GM12874 (cell line): ENCODE data around the gene FNDC1.

Experiments
- CTCF ChIP-seq: IDR thresholded peaks from 2 replicates; pipeline ENCODE4 v1.5.1; 2011; ENCODE audit warnings: low read depth, mild to moderate bottlenecking, control low read depth, low read length, moderate library complexity; ENCODE audit not compliant: insufficient read depth

FNDC1 gene

DNA sequence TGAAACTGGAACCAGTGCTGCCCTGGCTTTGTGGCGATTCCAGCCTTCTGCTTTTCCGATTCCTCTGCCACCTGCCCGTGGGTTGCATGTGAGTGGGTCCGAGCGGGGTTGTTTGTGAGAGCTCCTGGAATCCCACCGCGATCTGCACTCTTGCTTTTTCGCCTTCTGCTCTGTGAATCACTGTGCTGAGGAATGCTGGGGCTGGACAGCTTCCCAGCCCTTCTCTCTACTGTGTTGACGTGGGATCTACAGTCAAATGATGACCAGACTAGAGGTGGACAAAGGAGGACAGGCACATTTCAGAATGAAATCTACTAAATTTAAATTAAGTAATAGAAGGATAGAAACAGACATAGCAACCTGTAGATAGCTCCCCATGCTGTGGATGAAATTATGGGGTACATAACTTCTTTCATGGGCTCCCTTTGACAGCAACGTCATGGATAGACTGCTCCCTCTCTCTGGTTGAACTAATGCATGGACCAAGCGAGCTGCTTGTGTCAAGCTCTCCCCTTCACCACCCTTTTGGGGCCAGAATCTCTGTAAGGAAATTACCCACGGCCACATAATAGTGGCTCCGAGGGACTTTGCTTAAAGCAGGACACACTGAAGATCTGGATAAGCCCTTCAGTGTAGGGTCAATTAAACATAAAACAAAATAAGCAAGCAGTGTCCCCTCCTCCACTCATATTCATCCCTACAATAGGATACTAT, 2.0 kb downstream of the FNDC1 start:
- no peak for TF ChIP-seq CTCF

GRCh38 chr6:159172091-159172491, 2.9 kb downstream of the FNDC1 start:
- no peak for TF ChIP-seq CTCF

DNA sequence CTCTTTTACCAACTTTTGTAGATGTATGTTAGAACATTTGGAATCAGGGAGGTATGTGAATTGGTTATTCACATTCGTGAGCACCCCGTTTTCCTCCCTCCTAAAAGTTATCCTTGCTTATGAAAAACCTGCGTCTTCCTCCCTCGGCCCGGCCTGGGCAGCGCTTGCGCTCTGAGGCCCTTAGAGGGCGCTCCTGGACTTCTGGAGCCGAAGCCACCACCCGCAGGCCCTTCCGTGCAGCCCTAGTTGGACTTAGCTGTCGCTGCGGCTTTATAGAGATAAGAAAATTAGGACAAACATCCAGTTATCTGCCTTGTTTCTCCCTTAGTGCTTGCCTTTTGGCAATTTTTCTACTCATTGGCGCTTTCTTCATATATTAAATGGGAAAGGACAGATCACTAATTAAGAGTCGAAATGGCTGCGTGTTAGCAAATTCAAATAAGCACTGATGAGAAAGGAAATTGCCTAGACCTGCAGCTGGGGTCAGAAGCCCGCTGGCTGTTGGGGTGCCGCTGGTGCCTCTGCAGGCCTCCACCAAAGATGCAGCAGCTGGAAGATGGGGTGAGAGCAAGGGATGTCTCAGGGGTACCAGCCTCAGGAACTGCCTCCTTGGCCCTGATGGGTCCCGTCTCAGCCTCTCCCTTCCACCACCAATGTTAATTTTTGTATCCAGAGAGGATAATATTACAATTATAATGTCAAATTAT, 5.2 kb downstream of the FNDC1 start:
- TF ChIP-seq CTCF = peak; percentile 95

DNA sequence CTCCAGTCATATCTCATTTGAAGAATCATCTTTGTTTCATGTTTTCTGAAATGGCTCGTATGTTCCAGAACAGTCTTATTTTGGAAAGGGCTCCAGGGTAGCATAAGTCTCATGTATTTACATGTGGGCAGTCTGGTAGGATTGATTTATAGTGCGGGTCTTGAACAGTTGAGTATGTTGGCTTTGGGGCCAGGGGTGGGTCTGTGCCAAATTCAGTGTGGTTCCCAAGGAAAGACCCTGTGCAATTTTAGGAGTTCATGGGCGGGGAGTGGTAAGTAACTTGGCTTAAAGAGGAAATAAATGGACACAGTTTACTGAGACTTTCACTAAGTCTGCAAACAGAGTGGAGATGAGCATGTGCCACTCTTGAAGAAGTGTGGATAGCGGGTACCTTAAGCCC, 7.7 kb downstream of the FNDC1 start:
- no peak for TF ChIP-seq CTCF

GRCh38 chr6:159178847-159179246, 9.6 kb downstream of the FNDC1 start:
- TF ChIP-seq CTCF = no peak

GRCh38 chr6:159180001-159180400, 10.8 kb downstream of the FNDC1 start:
- no peak for TF ChIP-seq CTCF

DNA sequence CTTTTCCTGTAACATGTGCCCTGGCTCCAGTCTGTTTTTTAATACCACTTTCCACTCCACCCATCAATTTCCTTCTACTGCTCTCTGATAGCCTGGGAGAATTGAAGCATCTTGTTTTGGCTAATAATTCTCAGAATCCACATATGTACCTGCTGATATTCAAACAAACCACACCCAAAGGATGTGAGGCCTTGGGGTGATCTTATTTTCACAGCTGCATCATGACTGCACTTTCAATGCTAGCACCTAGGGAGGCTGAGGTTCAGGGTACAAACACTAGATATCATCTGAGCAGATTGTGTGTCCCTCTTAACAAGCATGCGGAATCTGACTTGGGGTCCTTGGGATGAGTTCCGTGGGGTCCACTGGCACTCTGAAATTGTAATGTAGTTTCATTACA, 12.7 kb downstream of the FNDC1 start:
- no peak for TF ChIP-seq CTCF
